ENCODE data around the gene NTHL1.

NTHL1 gene

DNA sequence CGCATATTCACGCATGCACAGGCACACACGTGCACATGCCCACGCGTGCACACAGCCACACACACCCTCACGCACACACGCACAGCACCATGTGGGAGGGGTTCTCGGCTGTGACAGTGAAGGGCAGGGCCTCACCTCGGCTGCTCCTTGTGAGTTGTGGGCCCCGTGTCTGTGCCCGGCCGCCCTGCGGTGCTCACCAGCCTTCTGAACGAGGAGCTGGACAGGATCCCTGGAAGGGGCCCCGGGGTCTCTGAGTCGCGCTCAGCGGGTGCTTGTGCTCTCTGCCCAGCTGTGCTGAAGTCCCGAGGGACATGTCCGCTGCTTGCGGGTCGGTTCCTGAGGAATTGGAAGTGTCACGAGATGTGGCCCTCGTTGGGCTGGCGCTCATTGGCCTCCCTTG lies 16.2 kb upstream of the NTHL1 start:
- no peak for DNase-seq (ENCODE audit: low read depth)

DNA sequence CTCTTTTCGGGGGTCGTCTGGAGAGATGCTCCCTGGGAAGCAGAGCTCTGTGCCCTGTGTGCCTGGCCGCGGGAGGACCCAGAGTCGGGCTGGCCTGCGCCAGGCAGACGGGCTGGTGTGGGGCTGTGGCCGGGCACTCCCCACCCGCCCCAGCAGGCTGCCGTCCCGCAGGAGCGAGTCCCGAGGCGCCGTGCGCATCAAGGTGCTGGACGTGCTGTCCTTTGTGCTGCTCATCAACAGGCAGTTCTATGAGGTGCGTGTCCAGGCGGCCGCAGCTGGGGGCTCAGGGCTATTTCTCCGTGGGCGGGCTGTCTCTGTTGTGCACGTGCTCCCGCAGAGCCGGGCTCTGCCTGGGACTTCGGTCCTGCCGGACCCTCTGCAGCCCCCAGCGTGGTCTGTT lies 15.2 kb upstream of the NTHL1 start:
- no peak for DNase-seq (ENCODE audit: low read depth)

DNA sequence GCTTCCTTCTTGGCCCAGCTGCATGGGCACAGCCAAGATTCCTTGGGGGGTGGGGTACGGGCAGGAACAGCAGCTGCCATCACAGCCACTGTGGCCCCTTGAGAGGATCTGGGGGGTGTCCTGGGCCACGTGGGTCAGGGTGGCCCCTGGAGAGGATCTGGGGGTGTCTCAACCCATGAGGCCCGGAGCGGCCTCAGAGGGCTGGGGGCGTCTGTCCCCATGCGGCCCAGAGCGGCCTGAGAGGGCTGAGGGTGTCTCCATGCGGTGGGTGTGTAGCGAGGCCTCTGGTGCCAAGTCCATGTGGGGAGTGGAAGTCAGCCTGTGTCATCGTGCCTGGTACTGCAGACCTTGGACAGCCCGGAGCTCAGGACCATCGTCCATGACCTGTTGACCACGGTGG lies 13.9 kb upstream of the NTHL1 start:
- DNase-seq (ENCODE audit: low read depth): no peak

DNA sequence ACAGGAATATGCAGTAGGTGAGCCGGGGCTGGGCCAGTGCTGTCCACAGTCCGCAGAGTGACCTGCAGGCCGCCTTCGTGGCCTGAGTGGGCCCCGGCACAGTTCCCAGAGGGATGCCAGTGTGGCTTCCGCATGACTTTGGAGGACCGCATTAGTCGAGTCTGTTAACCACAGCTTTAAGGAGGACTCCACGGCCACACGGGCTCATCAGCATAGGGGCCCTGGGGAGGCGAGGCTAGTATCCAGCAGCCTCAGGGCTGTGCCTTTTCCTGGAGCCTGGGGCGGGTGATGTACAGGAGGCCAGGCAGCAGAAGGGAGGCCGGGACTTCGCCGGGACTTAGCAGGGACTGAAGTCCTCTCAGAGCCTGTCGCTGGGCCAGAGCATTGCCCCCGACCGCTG lies 13.4 kb upstream of the NTHL1 start:
- no peak for DNase-seq (ENCODE audit: low read depth)

DNA sequence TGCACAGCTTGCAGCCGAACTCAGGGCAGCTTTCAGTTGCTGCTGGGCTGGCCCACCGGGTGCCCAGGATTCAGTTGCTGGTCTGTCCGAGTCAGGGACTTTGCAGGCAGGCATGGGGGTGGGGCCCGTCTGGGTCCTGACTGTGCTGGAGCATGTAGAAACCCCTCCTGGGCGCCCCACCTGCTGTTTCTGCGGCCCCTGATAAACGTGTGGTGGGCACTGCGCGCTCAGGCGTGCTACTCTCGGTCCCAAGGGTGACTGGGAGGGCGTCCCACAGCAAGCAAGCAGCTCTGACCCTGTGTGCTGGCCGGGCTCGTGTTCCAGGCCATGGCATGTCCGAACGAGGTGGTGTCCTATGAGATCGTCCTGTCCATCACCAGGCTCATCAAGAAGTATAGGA lies 12.7 kb upstream of the NTHL1 start:
- no peak for DNase-seq (ENCODE audit: low read depth)

DNA sequence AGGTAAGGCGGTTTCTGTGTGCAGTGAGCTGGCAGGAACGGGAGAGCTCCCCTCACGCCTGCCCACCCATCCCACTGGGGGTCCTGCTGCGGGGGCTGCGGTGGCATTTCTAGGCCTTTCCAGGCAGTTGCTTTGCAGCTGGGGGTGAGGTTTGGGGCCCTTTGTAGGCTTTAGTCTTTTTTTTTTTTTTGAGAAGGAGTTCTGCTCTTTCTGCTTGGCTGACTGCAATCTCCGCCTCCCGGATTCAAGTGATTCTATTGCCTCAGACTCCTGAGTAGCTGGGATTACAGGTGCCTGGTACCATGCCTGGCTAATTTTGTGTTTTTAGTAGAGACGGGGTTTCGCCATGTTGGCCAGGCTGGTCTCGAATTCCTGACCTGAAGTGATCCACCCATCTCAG lies 11.2 kb upstream of the NTHL1 start:
- DNase-seq (ENCODE audit: low read depth): no peak

DNA sequence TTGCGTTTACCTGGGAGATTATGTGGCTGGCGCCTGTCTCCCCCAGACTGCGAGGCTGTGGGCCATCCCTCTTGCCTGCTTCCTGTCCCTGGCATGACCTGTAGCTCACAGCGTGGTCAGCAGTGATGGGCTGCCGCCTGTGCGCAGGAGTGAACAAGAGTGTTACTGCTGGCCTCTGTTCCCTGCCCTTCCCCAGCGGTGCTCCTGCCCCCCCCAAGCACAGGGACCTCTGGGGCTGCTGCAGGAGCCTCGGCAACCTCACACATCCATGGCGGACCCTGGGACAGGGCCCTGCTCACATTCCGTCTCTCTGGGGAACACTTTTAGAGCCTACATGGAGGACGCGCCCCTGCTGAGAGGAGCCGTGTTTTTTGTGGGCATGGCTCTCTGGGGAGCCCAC lies 10.8 kb upstream of the NTHL1 start:
- DNase-seq (ENCODE audit: low read depth): no peak

DNA sequence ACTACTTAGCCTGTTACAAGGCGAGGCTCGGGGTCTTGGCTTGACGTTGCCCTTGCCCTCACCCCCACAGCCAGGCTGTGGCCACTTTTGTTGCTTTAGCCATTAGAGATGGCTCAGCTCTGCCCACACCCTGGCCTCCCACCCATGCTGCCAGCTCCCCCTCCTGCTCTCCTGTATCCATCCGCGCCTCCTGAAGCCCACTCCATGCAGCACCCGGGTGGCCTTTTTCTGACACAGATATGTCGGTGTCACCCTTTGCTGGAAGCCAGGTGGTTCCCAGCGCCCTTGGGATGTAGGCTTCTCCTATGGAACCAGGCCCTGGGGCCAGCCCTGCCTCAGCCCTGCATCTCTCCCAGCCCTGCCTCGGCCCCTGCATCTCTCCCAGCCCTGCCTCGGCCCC lies 9.8 kb upstream of the NTHL1 start:
- DNase-seq (ENCODE audit: low read depth): no peak

DNA sequence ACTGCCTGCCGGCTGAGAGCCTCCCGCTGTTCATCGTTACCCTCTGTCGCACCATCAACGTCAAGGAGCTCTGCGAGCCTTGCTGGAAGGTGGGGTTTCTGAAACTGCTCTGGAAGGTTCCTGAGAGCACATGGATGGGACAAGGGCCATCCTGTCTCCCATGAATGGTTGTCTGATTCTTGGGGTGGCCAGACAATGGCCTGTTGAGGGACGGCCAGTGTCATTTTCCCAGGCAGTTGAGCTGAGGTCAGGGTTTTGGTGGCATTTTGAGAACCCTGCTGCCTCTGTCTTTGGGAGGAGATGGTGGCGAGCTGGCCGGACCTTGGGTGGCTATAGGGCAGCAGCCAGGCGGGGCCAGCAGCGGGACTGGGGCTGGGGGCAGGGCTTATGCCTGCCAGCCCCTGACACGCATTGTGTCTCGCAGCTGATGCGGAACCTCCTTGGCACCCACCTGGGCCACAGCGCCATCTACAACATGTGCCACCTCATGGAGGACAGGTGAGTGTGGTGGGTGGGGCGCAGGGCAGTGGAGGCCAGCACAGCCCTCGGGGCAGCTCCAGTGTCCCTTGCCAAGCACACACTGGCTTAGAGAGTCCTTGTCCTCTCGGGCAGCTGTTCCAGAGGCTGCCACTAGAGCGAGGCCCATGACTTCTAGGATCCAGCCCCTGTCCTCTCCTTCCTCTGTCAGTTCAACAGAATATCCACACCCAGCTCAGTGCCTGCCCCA lies 9.2 kb upstream of the NTHL1 start:
- peak; percentile 25 for DNase-seq (ENCODE audit: low read depth)

DNA sequence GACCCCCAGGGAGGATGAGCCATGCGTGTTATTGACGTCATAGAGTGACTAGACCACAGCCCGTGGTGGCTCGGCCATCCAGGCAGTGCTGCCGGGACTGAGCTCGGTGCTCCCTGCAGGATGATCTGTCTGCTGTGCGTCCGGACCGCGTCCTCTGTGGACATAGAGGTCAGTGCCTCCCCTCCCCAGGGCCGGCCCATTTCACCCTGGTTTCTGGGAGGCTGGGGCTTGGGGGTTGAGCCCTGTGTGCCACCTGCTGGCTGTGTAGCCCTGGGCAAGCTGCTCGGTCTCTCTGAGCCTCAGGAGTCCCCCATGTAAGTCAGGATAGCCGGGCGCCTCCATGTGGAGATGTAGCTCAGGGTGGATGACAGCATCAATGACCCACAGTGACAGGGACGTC lies 8.4 kb upstream of the NTHL1 start:
- DNase-seq (ENCODE audit: low read depth): peak; percentile 25

DNA sequence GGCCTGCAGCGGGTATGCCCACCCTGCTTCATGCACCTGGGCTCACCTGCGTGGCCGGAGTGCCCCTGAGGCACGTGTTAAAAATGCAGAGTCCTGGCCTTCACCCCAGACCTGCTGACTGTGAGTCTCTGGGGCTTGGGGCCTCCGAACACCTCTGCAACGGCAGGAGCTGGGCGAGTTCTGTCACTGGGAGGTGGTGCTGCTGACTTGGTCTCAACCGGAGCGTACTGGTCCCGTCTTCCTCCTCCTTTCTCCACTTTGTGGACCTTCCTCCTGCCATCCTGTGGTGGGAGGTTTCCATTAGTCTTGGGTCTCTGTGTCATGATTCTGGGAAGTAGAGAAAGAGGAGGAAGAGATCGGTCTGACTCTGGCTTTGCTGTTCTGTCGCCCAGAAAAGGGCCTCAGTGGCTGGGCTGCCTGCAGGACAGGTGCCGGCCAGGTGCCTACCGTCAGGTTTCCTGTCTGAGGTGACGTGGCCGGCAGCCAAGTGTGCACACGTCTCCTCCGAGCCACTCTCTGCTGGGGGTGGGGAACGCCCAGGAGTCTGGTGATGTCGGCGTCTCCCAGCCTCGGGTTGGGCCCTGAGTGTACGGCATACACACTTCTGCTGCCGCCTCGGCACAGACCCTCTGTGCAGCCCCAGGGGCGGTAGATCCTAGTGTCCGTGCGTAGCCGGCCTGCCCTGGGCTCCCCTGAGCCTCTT lies 7.1 kb upstream of the NTHL1 start:
- no peak for DNase-seq (ENCODE audit: low read depth)

DNA sequence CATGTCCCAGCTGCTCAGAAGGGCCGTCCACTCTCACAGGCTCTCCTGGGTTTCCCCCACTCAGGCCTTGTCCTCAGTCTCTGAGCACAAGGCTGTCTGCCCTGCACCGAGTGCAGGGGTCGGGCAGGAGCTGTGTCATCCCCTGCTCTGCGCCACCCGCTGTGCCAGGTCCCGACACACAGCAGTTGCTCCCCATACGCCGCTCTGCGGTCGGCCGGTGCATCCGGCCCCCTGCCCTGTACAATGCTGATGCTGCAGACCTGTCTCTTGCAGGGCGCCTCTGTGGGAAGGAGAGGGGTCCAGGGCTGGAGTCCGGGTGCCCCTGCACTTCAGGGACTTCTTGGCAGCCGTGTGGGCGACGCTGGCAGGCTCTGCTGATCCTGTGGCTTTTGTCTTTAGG lies 6.3 kb upstream of the NTHL1 start:
- DNase-seq (ENCODE audit: low read depth): no peak

DNA sequence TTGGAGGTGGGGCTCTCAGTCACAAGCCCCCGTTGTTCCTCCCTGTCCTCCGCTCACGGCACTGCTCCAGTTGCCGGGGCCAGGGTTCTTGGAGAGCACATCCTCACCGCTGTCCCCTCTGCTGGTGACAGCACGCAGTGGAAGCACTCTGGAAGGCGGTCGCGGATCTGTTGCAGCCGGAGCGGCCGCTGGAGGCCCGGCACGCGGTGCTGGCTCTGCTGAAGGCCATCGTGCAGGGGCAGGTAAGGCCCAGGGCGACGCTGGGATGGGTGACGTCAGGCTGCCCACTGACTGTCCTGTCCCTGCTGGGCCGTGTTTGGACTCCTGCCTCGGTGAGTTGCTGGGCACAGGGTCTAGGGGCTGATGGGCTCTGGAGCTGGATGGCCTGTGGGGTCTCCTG lies 5.6 kb upstream of the NTHL1 start:
- DNase-seq (ENCODE audit: low read depth): no peak

DNA sequence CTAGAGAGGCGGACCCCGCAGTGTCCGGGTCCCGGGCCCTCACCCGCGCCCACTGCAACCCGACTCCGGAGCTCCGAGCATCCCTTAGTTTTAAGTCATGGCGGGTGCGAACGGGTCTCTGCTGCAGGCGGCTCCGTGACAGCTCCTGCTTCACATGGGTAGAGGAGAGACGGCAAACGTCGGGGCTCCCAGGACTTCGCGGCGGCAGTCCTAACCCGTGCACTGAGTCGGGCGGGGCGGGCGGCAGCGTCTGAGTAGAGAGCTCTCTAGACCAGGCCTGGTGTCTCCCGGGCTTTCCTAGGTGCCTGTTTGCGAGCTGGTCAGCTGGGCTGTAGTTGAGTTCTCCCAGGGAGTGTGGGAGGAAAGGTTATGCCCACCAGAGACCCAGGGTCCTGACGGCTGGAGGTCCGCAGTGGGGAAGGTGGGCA lies 496 bp upstream of the NTHL1 start:
- peak; percentile 29 for DNase-seq (ENCODE audit: low read depth)

DNA sequence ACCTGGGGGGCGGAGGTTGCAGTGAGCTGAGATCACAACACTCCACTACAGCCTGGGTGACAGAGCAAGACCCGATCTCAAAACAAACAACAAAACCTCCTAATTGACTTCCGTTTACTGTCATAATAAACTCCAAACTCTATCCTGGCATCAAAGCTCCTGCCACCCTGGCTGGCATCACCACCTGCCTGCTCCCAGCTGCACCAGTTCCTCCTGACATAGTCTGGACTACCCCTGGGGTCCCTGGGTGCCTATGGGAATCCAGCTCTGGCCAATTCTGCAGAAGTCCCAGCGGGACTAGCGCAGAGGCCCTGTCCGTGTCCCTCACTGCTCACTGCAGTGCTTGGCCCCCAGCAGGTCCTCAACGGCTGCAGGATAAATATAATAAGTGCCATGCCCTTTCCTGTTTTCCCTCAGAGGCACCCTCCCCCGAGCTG lies 723 bp downstream of the NTHL1 start:
- DNase-seq (ENCODE audit: low read depth): no peak

DNA sequence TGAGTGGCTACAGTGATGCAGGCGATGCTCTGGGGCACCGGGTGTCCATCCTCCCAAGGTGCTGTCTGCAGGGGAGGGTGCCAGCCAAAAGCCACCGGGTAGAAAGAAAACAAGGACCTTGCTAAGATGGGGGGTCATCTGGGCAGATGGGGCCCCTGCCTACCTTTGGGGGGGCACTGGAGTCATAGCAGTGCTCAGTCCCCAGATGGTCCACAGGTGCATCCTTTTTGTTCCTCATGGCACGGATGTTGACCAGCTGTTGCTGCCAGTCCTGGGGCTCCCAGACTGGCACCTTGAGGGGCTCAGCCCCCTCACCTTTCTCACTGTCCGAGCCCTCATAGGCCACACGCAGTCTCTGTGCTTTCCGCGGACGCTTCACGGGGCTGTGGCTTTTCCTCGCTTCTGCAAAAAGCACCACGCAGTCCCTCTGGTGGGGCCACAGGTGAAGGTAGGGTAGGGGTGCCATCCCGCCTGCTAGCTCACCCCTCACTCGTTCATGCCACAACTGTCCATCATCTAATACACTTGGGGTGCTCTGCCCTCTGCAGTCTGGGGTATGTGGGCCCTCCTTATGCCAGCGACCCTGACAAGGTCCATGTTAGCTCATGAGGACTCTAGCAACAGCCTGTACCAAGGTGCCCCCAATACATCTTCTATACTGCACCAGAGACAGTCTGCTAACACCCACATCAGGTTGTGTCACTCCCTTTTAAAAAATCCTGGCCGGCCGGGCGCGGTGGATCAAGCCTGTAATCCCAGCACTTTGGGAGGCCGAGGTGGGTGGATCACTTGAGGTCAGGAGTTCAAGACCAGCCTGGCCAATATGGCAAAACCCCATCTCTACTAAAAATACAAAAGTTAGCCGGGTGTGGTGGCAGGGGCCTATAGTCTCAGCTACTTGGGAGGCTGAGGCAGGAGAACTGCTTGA lies 1.4 kb downstream of the NTHL1 start:
- no peak for DNase-seq (ENCODE audit: low read depth)

DNA sequence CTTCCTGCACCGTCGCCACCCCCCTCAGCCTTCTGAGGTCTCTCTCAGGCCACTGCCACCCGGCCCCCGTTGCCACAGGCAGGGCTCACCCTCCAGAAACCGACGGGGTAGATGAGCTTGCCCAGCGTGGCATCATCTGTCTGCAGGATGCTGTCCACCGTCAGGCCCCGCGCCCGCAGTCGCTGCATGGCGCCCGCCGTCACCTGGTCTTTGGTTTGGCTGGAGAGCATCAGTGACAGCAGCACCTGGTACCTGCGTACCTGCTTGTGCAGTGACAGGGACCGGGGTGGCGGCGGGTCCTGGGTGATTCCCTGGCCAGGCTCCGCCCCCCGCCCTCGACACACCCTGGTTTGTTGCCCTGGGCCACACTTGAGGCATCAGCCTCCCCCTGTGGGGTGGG lies 3.1 kb downstream of the NTHL1 start:
- DNase-seq (ENCODE audit: low read depth): no peak

DNA sequence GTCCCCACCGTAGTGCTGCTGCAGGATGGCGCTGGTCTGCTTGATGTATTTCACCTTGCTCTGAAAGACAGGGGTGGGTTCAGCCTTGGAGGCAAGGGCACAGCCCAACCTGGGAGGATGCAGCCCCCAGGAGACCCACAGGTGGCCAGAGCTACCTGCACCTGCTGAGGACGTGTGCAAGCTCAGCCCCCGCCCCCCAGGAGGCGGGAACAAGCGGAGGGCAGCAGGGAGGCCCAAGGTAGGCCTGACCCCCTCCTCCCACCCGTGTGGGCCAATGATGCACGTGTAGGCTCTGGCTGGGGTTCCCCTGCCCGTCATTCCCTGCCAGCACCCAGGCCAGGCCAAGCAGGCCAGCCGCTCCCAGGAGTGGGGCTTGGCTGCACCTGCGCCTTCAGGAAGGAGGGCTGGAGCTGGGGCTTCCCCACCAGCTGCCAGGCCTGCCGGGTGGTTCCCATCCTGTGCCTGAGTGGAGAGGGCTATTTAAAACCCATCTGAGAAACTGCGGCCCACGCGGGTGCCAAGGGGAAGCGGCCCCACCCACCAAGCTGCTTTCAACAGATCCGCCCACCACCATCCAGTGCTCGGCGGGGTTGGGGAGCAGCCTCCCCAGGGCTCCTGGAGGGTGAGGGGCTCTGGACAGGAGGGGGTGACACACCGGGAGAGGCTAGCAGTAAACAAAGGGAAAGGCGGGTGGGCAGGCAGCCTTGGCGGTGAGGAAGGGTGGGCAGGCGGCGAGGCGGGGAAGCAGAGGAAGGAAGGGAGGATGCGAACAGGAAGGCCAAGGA lies 3.8 kb downstream of the NTHL1 start:
- no peak for DNase-seq (ENCODE audit: low read depth)

DNA sequence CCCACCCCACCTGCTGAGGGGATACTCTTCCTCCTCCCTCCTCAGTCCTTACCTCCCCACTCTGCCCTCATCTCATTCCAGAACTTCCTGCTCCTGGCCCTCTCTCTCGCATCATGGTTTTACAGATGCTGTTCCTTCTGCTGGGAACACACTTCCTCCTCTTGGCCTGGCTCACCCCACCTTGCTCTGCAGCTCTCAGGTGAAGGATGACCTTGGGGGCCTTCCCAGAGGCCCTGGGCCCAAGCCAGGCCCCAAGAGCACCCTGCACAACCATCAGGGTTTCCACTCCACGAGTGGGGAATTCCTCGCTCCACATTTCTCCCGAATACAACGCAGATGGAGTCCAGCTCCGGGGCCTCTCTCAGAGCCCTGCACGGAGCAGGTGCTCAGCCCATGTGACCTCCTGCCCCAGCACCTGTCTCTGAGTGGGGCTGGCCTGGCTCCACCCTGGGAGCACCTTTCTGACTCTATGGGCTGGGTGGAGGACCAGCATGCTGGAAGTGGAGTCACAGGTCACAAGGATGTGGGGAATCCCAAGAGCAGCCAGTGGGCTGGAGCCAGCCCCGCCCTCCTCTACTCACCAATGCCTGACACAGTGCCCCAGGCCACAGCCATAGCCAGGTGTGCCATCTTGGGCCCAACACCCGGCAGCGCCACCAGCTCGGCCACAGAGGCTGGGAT lies 4.5 kb downstream of the NTHL1 start:
- no peak for DNase-seq (ENCODE audit: low read depth)

DNA sequence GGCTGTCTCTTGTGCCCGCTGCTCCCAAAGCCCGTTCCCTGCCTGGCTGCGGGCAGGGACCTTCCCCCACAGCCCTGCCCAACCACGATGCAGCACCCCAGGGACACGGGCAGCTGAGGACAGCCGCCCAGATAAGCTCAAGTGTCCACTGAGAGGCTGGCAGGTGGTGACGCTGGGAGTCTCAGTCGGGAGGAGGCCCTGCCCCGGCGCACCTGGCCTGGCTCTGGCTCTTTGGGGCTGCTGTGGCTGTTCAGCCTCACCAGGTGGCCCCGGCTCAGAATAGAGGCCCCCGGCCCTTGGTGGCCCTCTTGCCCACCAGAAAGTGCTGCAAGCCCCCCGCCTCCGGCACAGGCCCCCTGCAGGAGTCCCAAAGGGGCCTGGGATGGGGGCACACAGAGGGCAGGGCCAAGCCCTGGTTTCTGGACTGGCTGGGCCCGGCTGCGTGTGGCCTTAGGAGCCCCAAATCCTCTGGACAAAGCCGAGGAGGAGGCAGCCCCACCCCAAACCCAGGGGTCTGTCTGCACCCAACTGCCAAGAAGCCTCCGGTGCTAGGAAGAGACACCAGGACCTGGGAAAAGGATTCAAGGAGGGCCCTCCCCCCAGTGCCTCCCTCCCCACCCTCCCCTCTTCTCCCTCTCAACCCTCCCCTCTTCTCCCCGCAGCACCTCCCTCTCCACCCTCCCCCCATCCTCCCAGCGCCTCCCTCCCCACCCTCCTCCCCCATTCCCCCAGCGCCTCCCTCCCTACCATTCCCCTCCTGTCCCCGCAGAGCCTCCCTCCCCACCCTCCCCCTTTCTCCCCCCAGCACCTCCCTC lies 5.3 kb downstream of the NTHL1 start:
- DNase-seq (ENCODE audit: low read depth): no peak

Data from ELR (cell line).